SK-N-SH treated with all-trans-retinoic acid at 6 μM for 48 hours (cell line): ENCODE results near the gene IRAK1BP1.
"Not testable (repeated sequence)": the region's sequence is repeated elsewhere in the genome, so short reads cannot be mapped to it uniquely, and the experiment has no call there.

Experiments used
- ATAC-seq: fragments of 200-7000 bp; cut with Tn5 transposase; 3 replicates; pipeline ENCODE4 v1.9.1; 2020; ENCODE audit warnings: mild to moderate bottlenecking, moderate library complexity
- CSDC2 ChIP-seq: fragments of 250-450 bp; sonication (Bioruptor Pico); IDR thresholded peaks from 2 replicates; pipeline ENCODE4 v1.5.0; 2020; ENCODE audit warnings: mild to moderate bottlenecking, moderate library complexity
- ESRRG ChIP-seq: fragments of 250-450 bp; sonication (Bioruptor Pico); IDR thresholded peaks from 2 replicates; pipeline ENCODE4 v1.6.1; 2021; ENCODE audit warnings: mild to moderate bottlenecking
- GLIS3 ChIP-seq: fragments of 250-450 bp; sonication (Bioruptor Pico); IDR thresholded peaks from 2 replicates; pipeline ENCODE4 v1.5.0; 2020; ENCODE audit warnings: mild to moderate bottlenecking, moderate library complexity
- ISL1 ChIP-seq: fragments of 250-450 bp; sonication (Bioruptor Pico); IDR thresholded peaks from 2 replicates; pipeline ENCODE4 v2.1.2; 2022; ENCODE audit warnings: mild to moderate bottlenecking, moderate library complexity
- OSR1 ChIP-seq: fragments of 250-450 bp; sonication (Bioruptor Pico); IDR thresholded peaks from 2 replicates; pipeline ENCODE4 v1.8.0; 2022; ENCODE audit warnings: moderate library complexity, mild to moderate bottlenecking, inconsistent platforms
- PPARA ChIP-seq: fragments of 250-450 bp; sonication (Bioruptor Pico); IDR thresholded peaks from 2 replicates; pipeline ENCODE4 v1.5.0; 2020; ENCODE audit warnings: mild to moderate bottlenecking, borderline replicate concordance
- RARB ChIP-seq: fragments of 250-450 bp; sonication (Bioruptor Pico); IDR thresholded peaks from 2 replicates; pipeline ENCODE4 v1.8.0; 2021; ENCODE audit warnings: mild to moderate bottlenecking, moderate library complexity
- SNAI2 ChIP-seq: fragments of 250-450 bp; sonication (Bioruptor Pico); IDR thresholded peaks from 2 replicates; pipeline ENCODE4 v1.5.0; 2020; ENCODE audit warnings: mild to moderate bottlenecking, moderate library complexity
- TCF4 ChIP-seq: fragments of 250-450 bp; sonication (Bioruptor Pico); IDR thresholded peaks from 2 replicates; pipeline ENCODE4 v1.8.0; 2021; ENCODE audit warnings: mild to moderate bottlenecking, moderate library complexity, borderline replicate concordance
- TOX ChIP-seq: fragments of 250-450 bp; sonication (Bioruptor Pico); IDR thresholded peaks from 2 replicates; pipeline ENCODE4 v1.8.0; 2021; ENCODE audit warnings: mild to moderate bottlenecking, moderate library complexity, borderline replicate concordance
- ZC3H10 ChIP-seq: fragments of 250-450 bp; sonication (Bioruptor Pico); IDR thresholded peaks from 2 replicates; pipeline ENCODE4 v1.5.1; 2021; ENCODE audit warnings: mild to moderate bottlenecking, moderate library complexity
- ZFP3 ChIP-seq: fragments of 250-450 bp; sonication (Bioruptor Pico); IDR thresholded peaks from 2 replicates; pipeline ENCODE4 v1.5.0; 2020; ENCODE audit warnings: mild to moderate bottlenecking, moderate library complexity
- ZNF565 ChIP-seq: fragments of 450-650 bp; formaldehyde crosslinking; conservative IDR thresholded peaks from 2 replicates; pipeline ENCODE4 v1.5.0; 2020; ENCODE audit warnings: low read depth, mild to moderate bottlenecking, moderate library complexity
- ZNF70 ChIP-seq: fragments of 450-650 bp; formaldehyde crosslinking; IDR thresholded peaks from 2 replicates; pipeline ENCODE4 v1.5.0; 2020; ENCODE audit warnings: mild to moderate bottlenecking, moderate library complexity
- ZNF8 ChIP-seq: fragments of 450-650 bp; formaldehyde crosslinking; IDR thresholded peaks from 2 replicates; pipeline ENCODE4 v1.5.0; 2020; ENCODE audit warnings: mild to moderate bottlenecking, moderate library complexity
- TF ChIP-seq, protein P1 (sequence below): fragments of 250-450 bp; sonication (Bioruptor Pico); IDR thresholded peaks from 2 replicates; pipeline ENCODE4 v1.8.0; 2021; ENCODE audit warnings: low read depth, mild to moderate bottlenecking, moderate library complexity, borderline replicate concordance
- TF ChIP-seq, protein P2 (sequence below): fragments of 250-450 bp; sonication (Bioruptor Pico); IDR thresholded peaks from 2 replicates; pipeline ENCODE4 v1.5.0; 2020; ENCODE audit warnings: mild to moderate bottlenecking, moderate library complexity
- TF ChIP-seq, protein P3 (sequence below): fragments of 250-450 bp; sonication (Bioruptor Pico); IDR thresholded peaks from 2 replicates; pipeline ENCODE4 v1.5.1; 2021; ENCODE audit warnings: mild to moderate bottlenecking, moderate library complexity
- TF ChIP-seq, protein P4 (sequence below): fragments of 250-450 bp; sonication (Bioruptor Pico); IDR thresholded peaks from 2 replicates; pipeline ENCODE4 v1.5.1; 2020; ENCODE audit warnings: low read depth, mild to moderate bottlenecking, moderate library complexity

IRAK1BP1 gene

DNA sequence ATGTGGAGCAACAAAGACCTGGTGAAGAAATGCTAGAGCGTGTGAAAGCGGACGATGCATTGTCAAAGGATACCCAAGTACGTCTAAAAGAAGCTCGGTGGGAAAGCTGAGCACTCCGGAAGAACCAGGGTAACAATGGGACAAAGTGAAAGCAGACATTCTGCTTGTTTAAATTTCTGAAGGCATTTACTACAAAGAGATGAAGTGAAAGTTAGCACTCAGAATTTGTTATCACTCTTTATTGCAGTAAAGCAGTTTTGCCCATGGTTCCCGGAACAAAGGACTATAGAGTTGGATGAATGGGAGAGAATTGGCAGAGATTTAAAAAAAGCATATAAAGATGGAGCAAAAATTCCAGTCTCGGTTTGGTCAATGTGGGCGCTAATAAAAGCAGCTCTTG is 12.8 kb upstream of the IRAK1BP1 start:
- TF ChIP-seq, protein P1, sequence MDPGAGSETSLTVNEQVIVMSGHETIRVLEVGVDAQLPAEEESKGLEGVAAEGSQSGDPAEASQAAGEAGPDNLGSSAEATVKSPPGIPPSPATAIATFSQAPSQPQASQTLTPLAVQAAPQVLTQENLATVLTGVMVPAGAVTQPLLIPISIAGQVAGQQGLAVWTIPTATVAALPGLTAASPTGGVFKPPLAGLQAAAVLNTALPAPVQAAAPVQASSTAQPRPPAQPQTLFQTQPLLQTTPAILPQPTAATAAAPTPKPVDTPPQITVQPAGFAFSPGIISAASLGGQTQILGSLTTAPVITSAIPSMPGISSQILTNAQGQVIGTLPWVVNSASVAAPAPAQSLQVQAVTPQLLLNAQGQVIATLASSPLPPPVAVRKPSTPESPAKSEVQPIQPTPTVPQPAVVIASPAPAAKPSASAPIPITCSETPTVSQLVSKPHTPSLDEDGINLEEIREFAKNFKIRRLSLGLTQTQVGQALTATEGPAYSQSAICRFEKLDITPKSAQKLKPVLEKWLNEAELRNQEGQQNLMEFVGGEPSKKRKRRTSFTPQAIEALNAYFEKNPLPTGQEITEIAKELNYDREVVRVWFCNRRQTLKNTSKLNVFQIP, result no peak
- TF ChIP-seq TCF4 (CRISPR knock-in tag) (no peak), ZNF8 (CRISPR knock-in tag) (no peak), ZFP3 (CRISPR knock-in tag) (no peak), ISL1 (CRISPR knock-in tag) (no peak), TOX (no peak), RARB (CRISPR knock-in tag) (no peak), PPARA (no peak), CSDC2 (CRISPR knock-in tag) (no peak)
- TF ChIP-seq, protein P2, sequence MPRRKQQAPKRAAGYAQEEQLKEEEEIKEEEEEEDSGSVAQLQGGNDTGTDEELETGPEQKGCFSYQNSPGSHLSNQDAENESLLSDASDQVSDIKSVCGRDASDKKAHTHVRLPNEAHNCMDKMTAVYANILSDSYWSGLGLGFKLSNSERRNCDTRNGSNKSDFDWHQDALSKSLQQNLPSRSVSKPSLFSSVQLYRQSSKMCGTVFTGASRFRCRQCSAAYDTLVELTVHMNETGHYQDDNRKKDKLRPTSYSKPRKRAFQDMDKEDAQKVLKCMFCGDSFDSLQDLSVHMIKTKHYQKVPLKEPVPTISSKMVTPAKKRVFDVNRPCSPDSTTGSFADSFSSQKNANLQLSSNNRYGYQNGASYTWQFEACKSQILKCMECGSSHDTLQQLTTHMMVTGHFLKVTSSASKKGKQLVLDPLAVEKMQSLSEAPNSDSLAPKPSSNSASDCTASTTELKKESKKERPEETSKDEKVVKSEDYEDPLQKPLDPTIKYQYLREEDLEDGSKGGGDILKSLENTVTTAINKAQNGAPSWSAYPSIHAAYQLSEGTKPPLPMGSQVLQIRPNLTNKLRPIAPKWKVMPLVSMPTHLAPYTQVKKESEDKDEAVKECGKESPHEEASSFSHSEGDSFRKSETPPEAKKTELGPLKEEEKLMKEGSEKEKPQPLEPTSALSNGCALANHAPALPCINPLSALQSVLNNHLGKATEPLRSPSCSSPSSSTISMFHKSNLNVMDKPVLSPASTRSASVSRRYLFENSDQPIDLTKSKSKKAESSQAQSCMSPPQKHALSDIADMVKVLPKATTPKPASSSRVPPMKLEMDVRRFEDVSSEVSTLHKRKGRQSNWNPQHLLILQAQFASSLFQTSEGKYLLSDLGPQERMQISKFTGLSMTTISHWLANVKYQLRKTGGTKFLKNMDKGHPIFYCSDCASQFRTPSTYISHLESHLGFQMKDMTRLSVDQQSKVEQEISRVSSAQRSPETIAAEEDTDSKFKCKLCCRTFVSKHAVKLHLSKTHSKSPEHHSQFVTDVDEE (CRISPR knock-in tag), result no peak
- no peak for ATAC-seq

DNA sequence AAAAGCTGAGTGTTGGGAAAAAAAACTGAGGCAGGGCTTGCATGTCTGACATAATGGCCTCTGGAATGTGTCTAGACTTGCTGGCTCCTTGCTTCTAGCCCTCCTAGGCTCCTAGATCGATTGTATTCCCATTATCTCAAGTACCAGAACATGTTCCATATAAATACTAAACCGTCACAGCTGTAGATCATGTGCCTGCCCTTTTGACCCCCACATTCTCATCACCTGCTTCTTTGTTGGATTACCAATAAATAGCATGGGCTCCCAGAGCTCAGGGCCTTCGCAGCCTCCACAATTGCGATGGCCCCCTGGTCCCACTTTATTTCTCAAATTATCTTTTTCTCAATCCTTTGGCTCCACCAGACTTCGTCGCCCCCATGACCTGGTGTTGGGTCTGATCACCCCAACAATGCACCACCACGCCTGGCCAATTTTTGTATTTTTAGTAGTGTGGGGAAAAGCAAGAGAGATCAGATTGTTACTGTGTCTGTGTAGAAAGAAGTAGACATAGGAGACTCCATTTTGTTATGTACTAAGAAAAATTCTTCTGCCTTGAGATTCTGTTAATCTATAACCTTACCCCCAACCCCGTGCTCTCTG is 8.9 kb upstream of the IRAK1BP1 start:
- ATAC-seq, result not testable (repeated sequence)

DNA sequence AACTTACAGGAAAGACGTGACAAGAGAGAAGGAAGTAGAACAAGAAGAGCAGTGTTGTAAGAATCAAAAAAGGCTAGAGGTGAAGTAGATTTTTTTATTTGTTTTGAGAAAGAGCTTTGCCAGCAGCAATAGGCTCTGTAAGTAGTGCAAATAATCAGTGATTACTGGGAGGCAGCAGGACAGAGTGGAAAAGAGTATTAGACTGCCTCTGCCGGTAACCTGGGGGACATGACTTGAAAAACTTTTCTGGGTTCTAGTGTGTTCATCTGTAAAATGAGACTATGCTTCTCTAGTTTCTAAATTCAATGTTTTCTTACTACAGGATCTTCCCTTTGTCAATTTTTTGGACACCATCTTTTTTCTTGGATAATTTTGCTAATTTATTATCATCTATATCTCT is 5.8 kb upstream of the IRAK1BP1 start:
- no peak for ATAC-seq
- TF ChIP-seq OSR1, result no peak
- no peak for TF ChIP-seq SNAI2 (CRISPR knock-in tag)
- no peak for TF ChIP-seq PPARA
- TF ChIP-seq ZNF8 (CRISPR knock-in tag), result no peak
- no peak for TF ChIP-seq ISL1 (CRISPR knock-in tag)
- TF ChIP-seq, protein P3, sequence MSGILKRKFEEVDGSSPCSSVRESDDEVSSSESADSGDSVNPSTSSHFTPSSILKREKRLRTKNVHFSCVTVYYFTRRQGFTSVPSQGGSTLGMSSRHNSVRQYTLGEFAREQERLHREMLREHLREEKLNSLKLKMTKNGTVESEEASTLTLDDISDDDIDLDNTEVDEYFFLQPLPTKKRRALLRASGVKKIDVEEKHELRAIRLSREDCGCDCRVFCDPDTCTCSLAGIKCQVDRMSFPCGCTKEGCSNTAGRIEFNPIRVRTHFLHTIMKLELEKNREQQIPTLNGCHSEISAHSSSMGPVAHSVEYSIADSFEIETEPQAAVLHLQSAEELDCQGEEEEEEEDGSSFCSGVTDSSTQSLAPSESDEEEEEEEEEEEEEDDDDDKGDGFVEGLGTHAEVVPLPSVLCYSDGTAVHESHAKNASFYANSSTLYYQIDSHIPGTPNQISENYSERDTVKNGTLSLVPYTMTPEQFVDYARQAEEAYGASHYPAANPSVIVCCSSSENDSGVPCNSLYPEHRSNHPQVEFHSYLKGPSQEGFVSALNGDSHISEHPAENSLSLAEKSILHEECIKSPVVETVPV, result no peak
- no peak for TF ChIP-seq TOX
- TF ChIP-seq, protein P2 (CRISPR knock-in tag), result no peak
- TF ChIP-seq RARB (CRISPR knock-in tag), result no peak
- no peak for TF ChIP-seq ZC3H10
- TF ChIP-seq, protein P1, result no peak
- no peak for TF ChIP-seq ZNF70 (CRISPR knock-in tag)
- no peak for TF ChIP-seq ESRRG (CRISPR knock-in tag)
- TF ChIP-seq ZFP3 (CRISPR knock-in tag), result no peak
- TF ChIP-seq ZNF565 (CRISPR knock-in tag), result no peak
- TF ChIP-seq, protein P4, sequence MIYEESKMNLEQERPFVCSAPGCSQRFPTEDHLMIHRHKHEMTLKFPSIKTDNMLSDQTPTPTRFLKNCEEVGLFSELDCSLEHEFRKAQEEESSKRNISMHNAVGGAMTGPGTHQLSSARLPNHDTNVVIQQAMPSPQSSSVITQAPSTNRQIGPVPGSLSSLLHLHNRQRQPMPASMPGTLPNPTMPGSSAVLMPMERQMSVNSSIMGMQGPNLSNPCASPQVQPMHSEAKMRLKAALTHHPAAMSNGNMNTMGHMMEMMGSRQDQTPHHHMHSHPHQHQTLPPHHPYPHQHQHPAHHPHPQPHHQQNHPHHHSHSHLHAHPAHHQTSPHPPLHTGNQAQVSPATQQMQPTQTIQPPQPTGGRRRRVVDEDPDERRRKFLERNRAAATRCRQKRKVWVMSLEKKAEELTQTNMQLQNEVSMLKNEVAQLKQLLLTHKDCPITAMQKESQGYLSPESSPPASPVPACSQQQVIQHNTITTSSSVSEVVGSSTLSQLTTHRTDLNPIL (CRISPR knock-in tag), result no peak
- TF ChIP-seq GLIS3 (CRISPR knock-in tag), result no peak
- no peak for TF ChIP-seq TCF4 (CRISPR knock-in tag)
